Ectodermal cell (in vitro differentiated cells): Measurements from ENCODE around the gene CEP85L.

ENCODE experiments used
- H3K27ac ChIP-seq: 2 replicates; pipeline ENCODE4 v1.7.0; 2013; ENCODE audit warnings: mild to moderate bottlenecking, low read depth, low read length; ENCODE audit not compliant: insufficient read depth, poor library complexity, severe bottlenecking
- H3K27me3 ChIP-seq: 2 replicates; pipeline ENCODE4 v1.7.0; 2013; ENCODE audit warnings: mild to moderate bottlenecking, low read length; ENCODE audit not compliant: insufficient read depth, control insufficient read depth, poor library complexity, severe bottlenecking
- H3K36me3 ChIP-seq: one replicate; pipeline ENCODE4 v1.7.0; 2013; ENCODE audit warnings: low read length; ENCODE audit not compliant: control insufficient read depth, insufficient read depth
- H3K4me1 ChIP-seq: one replicate; pipeline ENCODE4 v1.7.0; 2013; ENCODE audit warnings: low read length; ENCODE audit not compliant: control insufficient read depth, insufficient read depth
- H3K4me3 ChIP-seq: 2 replicates; pipeline ENCODE4 v1.7.0; 2013; ENCODE audit warnings: low read depth, low read length, control low read depth; ENCODE audit not compliant: insufficient read depth
- H3K9me3 ChIP-seq: 2 replicates; pipeline ENCODE4 v1.7.0; 2013; ENCODE audit warnings: mild to moderate bottlenecking, low read length, moderate library complexity; ENCODE audit not compliant: control insufficient read depth
- WGBS, 2 experiments: methylation state at CpG; one replicate each; pipeline ENCODE4 v1.1.7; 2013; ENCODE audit warnings: missing lambda C conversion rate in 2 of 2; 5-methylcytosine and 5-hydroxymethylcytosine counted together

CEP85L gene

DNA sequence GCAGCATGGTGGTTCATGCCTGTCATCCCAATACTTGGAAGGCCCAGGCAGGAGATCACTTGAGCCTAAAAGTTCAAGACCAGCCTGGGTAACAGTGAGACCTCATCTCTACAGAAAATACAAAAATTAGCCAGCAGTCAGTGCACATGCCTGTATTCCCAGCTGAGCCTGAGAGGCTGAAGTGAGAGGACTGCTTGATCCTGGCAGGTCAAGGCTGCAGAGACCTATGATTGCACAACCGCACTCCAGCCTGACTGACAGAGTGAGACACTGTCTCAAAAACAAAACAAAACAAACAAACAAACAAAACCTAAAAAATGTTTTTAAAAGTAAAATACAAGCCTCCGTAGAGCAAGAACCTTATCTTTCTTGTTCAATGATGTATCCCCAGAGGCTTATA lies 6.0 kb downstream of the CEP85L start:
- 89 to 93% methylated on average over 2 of the region's 2 CpGs for WGBS, 2 experiments
- no peaks in the 10 kb centered on the region for H3K36me3 ChIP-seq
- H3K4me1 ChIP-seq = no peaks in the 10 kb centered on the region
- no peaks in the 10 kb centered on the region for H3K9me3 ChIP-seq
- H3K4me3 ChIP-seq = no peak overlapping the region
- peaks cover 16% of the 10 kb centered on the region for H3K27me3 ChIP-seq
- H3K27ac ChIP-seq = no peak overlapping the region

DNA sequence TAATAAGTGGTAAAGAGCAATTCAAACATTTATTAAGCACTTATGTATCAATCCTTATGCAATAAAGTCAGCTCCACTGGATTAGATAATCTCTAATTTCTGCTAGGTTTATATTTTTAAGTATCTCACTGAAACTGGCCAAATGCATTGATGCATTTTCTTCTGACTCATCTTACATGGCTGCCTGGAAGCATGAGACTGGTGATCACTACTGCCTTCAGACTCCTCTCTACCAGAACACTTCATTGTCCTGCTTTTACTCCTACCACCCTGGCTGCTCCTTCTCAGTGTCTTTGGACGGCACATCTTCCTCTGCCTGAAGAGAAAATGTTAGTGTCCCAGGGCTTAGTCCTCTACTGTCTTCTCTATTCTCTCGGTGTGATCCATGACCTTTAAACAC lies 7.4 kb downstream of the CEP85L start:
- no peak overlapping the region for H3K4me3 ChIP-seq
- whole genome bisulfite sequencing, 2 experiments = 87 to 91% methylated on average over 2 of the region's 2 CpGs
- no peak overlapping the region for H3K27ac ChIP-seq
- no peaks in the 10 kb centered on the region for H3K36me3 ChIP-seq
- peaks cover 2% of the 10 kb centered on the region for H3K27me3 ChIP-seq
- no peaks in the 10 kb centered on the region for H3K9me3 ChIP-seq
- no peaks in the 10 kb centered on the region for H3K4me1 ChIP-seq

DNA sequence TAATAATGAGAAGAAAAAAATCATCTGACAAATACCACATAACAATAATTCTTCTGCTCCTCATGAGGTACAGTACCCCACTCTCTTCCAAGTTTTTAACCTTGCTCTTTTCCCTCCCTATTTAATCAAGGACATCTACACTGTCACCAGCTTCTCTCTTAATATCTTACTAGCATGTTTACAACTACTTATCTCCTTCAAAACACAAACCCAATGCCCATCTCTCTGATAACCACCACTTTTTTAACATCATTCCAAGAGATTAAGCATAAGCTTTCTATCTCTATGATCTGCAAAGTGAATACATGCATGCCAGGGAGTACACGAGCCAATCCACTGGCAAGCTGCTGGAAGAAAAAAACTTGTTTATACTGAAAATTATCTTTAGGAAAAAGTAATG lies 10.3 kb downstream of the CEP85L start:
- H3K27ac ChIP-seq = no peak overlapping the region
- H3K4me1 ChIP-seq = no peaks in the 10 kb centered on the region
- 88% methylated on average over 1 of the region's 1 CpG; no CpG with 5 or more reads in 1 of the 2 experiments for WGBS, 2 experiments
- H3K9me3 ChIP-seq = no peaks in the 10 kb centered on the region
- no peaks in the 10 kb centered on the region for H3K36me3 ChIP-seq
- no peaks in the 10 kb centered on the region for H3K27me3 ChIP-seq
- no peak overlapping the region for H3K4me3 ChIP-seq

DNA sequence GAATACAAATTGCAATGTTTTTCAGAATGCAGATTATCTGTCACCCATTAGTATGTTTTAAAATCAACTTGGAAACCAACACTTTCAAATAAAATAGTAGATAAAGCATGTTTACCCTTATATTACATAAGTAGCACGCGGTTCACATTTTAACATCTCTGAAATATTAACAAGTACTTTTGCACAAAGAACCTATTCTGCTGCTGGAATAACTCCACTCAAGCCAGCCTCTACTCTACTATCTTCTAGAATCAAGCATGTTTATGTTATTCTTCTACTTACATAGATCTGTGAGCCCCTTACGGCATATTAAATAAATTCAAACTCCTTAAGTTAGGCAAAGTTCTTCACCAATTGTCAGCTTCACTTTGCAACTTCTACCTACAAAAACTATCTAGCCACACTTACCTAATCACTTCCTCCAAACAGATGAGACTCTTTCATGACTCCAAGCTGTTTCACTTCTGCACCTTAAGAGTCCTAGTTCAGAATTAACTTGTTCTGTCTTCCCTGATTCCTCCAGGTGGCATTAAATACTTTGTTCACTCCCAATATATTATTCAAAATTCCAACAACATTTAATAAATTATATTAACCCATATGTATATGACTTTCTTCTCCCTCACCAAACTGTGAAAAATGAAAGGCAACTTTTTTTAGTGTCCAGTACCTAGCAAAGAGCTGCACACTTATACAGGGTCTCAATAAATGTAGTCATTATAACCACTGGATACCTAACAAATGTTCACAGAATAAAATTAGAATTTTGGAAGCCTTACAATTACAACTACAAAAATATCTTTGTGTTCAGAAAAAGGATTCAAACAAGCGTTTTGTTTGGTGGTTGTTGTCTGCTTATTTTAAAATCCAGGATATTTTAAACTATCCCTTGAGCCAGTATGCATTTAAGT lies 12.1 kb downstream of the CEP85L start:
- Histone ChIP-seq H3K4me1 (no peaks in the 10 kb centered on the region), H3K27ac (no peak overlapping the region), H3K9me3 (no peaks in the 10 kb centered on the region), H3K27me3 (no peaks in the 10 kb centered on the region), H3K4me3 (no peak overlapping the region), H3K36me3 (no peaks in the 10 kb centered on the region)
- WGBS, 2 experiments = 91 to 95% methylated on average over 3 to 4 of the region's 4 CpGs

DNA sequence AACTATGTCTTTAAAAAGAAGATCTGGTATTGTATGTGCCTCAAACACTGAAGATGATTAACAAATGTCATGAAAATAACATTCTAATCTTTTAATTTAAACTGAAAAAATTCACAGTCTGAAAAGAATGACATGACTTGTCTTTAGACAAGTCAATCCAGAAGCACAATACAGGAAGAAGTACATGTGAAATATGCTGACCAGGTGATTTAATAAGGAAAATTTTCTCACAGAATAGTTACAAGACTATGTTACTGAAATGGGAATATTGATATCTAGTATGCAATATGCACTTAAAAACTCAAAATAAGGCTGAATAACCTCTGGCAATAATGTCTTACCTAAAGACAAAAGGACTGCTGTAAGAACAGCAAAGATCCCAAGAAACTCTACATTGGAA lies 13.1 kb downstream of the CEP85L start:
- Histone ChIP-seq H3K27me3 (no peaks in the 10 kb centered on the region), H3K27ac (no peak overlapping the region), H3K4me3 (no peak overlapping the region), H3K9me3 (no peaks in the 10 kb centered on the region), H3K4me1 (no peaks in the 10 kb centered on the region), H3K36me3 (no peaks in the 10 kb centered on the region)

DNA sequence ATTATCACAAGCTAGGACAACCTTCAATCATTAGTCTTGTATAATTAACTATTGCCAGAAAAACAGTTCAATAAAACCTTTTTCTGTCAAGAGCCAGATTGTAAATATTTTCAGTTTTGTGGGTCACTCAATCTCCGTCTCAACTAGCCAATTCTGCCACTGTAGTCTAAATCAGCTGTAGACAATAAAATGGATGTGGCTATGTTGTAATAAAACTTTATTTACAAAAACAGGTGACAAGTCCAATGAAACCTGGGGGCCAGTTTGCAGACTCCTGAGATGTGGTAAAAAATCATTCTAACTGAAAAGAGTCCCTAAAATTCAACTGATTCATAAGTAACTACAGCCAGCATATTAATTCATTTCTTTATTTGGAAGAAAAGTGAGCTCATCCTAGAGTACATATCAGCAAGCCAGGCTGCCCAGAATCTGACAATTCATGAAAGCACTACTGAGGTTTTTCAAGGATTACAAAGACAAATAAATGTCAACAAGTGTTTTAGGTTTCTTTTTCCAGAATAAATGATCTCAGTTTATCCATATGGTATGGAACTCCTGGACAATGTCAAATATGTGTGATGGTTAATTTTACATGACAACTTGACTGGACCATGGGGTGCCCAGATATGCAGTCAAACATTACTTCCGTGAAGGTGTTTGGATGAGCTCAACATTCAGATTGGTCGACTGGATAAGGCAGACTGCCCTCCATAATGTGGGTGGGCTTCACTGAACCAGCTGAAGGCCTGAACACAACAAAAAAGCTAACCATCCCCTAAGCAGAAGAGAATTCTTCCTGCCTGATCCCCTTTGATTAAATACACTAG lies 15.3 kb downstream of the CEP85L start:
- H3K4me3 ChIP-seq = no peak overlapping the region
- no peaks in the 10 kb centered on the region for H3K27me3 ChIP-seq
- H3K4me1 ChIP-seq = no peaks in the 10 kb centered on the region
- H3K27ac ChIP-seq = no peak overlapping the region
- 92 to 94% methylated on average over 3 of the region's 3 CpGs for whole genome bisulfite sequencing, 2 experiments
- no peaks in the 10 kb centered on the region for H3K9me3 ChIP-seq
- no peaks in the 10 kb centered on the region for H3K36me3 ChIP-seq

DNA sequence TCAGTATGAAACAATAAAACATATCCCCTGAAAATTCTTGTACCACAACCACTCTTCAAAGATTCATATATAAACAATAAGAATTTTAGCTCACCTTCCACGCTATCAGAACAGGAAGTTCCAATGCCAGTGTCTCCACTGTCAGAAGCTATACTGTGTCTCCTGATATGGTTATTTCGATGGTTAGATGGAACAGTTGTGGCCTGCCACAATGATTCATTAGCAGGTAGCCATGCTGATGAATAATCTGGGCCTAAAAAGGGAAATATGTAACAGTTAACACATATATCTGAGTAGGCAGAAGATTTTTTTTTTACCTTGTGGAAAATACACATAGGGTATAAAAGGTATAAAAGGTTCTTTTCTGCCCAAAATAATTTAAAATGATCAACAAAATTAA lies 19.0 kb downstream of the CEP85L start:
- H3K27ac ChIP-seq = no peak overlapping the region
- H3K4me1 ChIP-seq = no peaks in the 10 kb centered on the region
- no peaks in the 10 kb centered on the region for H3K27me3 ChIP-seq
- H3K9me3 ChIP-seq = no peaks in the 10 kb centered on the region
- no peak overlapping the region for H3K4me3 ChIP-seq
- WGBS, 2 experiments = 92 to 95% methylated on average over 2 of the region's 2 CpGs
- H3K36me3 ChIP-seq = no peaks in the 10 kb centered on the region

DNA sequence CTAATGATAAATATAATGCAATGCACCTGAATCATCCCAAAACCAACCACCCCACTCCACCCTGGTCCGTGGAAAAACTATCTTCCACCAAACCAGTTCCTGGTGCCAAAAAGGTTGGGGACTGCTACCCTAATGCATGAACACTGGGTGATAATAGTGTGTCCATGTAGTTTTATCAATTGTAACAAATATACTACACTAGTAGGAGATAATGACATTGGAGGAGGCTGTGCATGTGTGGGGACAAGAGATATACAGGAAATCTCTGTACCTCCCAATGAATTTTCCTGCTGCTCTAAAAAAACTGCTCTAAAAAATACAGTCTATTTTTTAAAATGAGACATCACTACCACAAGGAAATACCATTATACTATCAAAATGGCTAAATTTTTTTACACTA lies 20.5 kb downstream of the CEP85L start:
- Histone ChIP-seq H3K36me3 (no peaks in the 10 kb centered on the region), H3K27ac (no peak overlapping the region), H3K4me1 (no peaks in the 10 kb centered on the region), H3K4me3 (no peak overlapping the region), H3K27me3 (no peaks in the 10 kb centered on the region), H3K9me3 (peaks cover 3% of the 10 kb centered on the region)
- 86% methylated on average over 1 of the region's 1 CpG; no CpG with 5 or more reads in 1 of the 2 experiments for WGBS, 2 experiments

DNA sequence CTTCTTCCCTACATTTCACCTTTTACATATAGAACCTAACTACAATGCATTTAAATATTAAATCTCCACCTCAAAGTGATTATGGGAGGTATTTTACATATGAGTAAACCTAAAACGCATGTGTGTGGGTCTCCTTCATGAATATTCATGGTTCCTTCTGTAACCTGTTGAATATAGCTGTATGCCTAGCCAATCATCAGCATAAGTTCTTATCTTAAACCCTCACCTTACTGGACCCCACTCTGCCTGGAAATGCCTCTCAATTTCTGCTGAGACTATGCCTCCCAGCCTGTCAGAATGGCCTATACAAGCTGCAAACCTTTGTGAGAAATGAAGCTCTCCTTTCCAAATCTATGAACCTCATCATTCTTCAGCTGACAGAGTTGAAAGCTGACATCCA lies 21.3 kb downstream of the CEP85L start:
- Histone ChIP-seq H3K27ac (no peak overlapping the region), H3K36me3 (no peaks in the 10 kb centered on the region), H3K27me3 (no peaks in the 10 kb centered on the region), H3K9me3 (peaks cover 3% of the 10 kb centered on the region), H3K4me1 (no peaks in the 10 kb centered on the region), H3K4me3 (no peak overlapping the region)
- 63 to 100% methylated on average over 1 of the region's 1 CpG for WGBS, 2 experiments

DNA sequence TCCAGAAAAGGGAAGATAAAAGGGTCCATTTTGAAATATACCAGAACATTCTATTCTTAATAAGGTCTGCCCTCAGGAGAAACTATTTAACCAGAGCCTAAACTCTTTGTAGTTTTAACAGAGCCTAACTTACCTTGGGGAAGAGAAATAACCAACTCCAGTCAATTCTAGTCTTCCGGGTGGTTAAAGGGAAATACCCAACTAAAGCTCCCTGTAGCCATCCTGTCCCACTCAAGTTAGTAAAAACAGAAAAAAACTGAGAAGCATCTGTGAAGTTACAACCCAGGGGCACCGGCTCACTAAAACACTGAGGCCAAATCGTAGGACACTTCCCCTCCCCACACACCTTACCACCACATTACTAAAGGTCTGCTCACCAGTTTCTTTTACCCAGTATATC lies 23.7 kb downstream of the CEP85L start:
- no peaks in the 10 kb centered on the region for H3K4me1 ChIP-seq
- no peak overlapping the region for H3K4me3 ChIP-seq
- H3K9me3 ChIP-seq = peaks cover 3% of the 10 kb centered on the region
- no peak overlapping the region for H3K27ac ChIP-seq
- no peaks in the 10 kb centered on the region for H3K36me3 ChIP-seq
- no peaks in the 10 kb centered on the region for H3K27me3 ChIP-seq
- 93 to 95% methylated on average over 3 of the region's 3 CpGs for WGBS, 2 experiments
